NCI-H446 treated with DMSO at 0.1 percent for 48 hours (cell line): Measurements from ENCODE around the gene SRSF6.
"Not testable (repeated sequence)": the region's sequence is repeated elsewhere in the genome, so short reads cannot be mapped to it uniquely, and the experiment has no call there.

Experiments
- DNase-seq: peaks from one replicate; lab custom pipeline; 2025; lab: John Stamatoyannopoulos, UW

The SRSF6 gene

GRCh38 chr20:43457640-43458421 is at the start of gene SRSF6:
SRSF6 (plus strand) TSS chr20:43457896; CDS start chr20:43458034, 138 bp downstream.
- DNase-seq, result peak; percentile 87

- peak; percentile 8 for DNase-seq
Measured at GRCh38 chr20:43408848-43409576, 48.7 kb upstream of the SRSF6 start.

DNA sequence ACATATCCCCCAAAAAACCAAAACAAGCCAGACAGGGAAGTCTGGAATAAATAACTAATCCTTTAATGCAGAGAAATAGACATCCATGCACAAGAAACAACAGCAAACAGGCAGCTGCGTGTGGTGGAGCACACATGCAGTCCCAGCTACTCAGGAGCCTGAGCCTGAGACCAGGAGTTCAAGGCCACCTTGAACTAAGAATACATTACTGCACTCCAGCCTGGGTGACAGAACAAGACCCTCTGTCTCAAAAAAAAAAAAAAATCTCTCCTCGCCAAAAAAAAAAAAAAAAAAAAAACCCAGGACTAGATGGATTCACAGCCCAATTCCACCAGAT is 48.2 kb upstream of the SRSF6 start:
- DNase-seq, result no peak

- no peak for DNase-seq
Measured at GRCh38 chr20:43415661-43416430, 41.9 kb upstream of the SRSF6 start.

DNA sequence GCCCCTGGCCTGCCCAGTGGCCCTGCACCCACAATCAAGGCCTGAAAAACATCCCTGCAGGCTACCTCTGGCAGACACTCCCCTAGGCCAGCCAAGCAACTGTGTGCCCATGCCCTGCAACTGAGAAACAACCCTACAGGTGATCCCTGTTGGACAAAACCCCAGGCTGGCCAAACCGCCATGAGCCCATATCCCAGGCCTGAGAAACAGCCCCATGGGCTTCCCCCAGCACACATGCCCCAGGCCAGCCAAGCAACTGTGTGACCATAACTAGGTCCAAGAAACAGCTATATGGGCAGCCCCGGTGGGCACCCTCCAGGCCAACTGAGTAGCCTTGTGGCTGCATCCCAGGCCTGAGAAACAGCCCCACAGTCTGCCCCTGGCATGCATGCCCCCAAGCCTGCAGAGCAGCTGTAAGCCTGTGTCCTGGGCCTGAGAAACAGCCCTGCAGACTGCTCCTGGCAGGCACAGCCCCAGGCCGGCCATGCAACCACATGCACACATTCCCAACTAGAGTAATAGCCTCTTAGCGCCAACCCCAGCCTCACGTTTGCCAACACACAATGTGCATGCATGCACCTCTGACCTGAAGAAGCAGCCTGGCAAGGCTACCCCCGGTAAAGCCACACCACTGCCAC is 41.0 kb upstream of the SRSF6 start:
- DNase-seq, result no peak

- no peak for DNase-seq
Measured at GRCh38 chr20:43420192-43420591, 37.5 kb upstream of the SRSF6 start.

GRCh38 chr20:43420913-43421312 is 36.8 kb upstream of the SRSF6 start:
- DNase-seq, result not testable (repeated sequence)

GRCh38 chr20:43426172-43426571 is 31.5 kb upstream of the SRSF6 start:
- no peak for DNase-seq

DNA sequence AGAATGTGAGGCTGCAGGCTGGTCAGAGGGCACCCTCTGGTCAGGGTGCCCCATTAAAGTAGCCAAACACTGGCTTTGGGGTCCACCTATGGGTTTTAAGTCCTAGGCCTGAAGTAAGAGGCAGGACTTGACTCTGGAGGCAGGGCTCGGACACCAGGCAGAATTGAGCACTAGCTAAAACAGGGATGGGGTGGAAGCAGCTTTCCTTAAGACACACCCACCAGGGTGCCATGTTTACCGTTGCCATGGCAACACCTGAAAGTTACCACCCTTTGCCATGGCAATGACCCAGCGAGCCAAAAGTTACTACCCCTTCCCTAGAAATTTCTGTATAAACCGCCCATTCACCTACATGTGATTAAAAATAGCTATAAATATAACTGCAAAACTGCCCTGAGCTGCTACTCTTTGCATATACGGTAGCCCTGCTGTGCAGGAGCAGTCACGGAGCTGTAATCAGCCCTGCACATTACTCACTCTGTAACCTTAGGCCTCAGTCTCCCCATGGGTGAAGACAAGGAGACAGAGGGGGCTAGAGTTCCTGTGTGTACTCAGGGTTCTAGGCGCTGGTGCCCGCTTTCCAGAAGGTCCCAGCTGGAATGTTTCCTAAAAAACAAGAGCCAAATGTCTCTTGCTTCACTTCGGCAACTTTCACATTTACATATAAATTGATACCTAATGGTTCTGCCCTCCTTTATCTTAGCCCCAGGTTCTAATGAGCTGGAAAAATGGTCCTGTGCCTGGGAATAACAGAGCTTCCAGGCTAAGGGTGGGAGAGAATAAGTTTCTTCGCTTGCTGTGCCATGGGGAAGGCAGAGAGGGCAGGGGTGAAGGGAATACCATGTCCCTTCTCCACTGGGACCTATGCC is 27.2 kb upstream of the SRSF6 start:
- no peak for DNase-seq

- DNase-seq, result no peak
Measured at GRCh38 chr20:43431134-43431519, 26.6 kb upstream of the SRSF6 start.

GRCh38 chr20:43432498-43432897 is 25.2 kb upstream of the SRSF6 start:
- DNase-seq, result no peak

- DNase-seq, result no peak
Measured at GRCh38 chr20:43433250-43433854, 24.3 kb upstream of the SRSF6 start.

DNA sequence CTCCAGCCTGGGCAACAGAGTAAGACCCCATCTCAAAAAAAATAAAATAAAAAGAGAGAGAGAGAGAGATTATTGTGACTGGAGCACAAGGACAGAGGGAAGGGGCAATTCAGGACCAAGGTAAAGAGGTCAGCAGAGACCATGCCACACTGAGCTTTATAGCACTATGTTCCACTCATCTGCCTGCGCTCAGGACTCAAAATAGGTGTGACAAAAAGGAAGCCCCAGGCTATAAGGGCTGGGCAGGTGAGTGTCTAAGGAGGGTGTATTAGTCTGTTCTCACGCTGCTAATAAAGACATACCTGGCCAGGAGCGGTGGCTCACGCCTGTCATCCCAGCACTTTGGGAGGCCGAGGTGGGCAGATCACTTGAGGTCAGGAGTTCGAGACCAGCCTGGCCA is 23.1 kb upstream of the SRSF6 start:
- no peak for DNase-seq

DNA sequence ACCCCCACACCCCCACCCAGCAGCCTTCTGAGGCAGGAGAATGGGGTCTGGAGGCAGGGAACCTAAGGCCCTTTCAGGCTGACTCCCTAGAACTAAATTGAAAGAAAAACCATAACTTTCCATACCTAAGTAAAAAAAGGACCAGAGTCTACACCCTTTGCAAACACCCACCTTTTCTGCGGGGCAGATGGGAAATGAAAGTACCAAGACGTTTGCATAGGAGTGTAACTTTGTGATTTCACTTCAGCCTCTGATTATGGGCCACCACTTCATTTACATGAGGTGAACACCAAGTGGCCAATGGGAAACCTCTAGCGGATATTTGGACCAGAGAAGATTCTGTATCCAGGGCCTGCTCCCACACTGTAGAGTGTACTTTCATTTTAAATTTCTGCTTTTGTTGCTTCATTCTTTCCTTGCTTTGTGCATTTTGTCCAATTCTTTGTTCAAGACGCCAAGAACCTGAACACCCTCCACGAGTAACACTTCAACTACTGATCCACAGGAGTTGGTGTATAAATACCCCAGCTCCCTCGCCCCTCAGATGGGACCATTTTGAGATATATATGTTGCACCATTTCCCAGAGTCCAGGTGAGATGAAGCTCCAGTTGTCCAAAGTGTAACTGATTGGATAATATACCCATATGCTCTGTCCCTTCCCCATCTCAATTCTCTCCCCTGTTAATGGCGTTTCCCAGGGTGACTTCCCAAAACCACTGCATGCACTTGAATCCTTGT is 18.9 kb upstream of the SRSF6 start:
- DNase-seq, result no peak

- DNase-seq, result no peak
Measured at GRCh38 chr20:43440531-43440930, 17.2 kb upstream of the SRSF6 start.

DNA sequence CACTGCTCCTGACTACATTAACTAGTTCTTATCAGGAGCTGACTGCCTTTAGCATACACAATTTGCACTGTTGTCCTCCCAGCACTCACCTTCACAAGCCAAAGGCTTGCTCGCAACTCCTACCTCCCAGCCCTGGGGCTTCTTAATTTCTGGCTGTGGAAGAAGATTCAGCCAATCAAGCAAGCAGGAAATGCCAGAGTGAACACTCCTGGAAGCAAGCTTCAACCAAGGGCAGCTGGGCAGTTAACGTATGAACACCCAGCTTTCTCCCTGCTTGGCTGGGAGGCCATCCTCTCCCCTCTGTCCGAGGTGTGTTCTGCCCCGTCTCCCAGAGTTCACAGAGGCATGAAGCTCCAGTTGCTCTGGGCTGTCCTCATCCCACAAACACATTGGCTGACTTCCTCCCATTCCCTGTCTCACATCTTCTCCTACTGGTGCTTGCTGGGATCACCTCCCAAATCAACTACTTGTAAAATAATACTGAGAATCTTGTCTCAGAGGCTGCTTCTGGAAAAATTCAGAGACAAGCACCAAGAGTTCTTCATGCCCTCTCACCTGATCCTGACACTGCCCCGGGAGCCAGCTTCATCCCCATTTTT is 15.3 kb upstream of the SRSF6 start:
- DNase-seq, result no peak

GRCh38 chr20:43444107-43444506 is 13.6 kb upstream of the SRSF6 start:
- no peak for DNase-seq

GRCh38 chr20:43446361-43446879 is 11.3 kb upstream of the SRSF6 start:
- DNase-seq, result no peak

DNA sequence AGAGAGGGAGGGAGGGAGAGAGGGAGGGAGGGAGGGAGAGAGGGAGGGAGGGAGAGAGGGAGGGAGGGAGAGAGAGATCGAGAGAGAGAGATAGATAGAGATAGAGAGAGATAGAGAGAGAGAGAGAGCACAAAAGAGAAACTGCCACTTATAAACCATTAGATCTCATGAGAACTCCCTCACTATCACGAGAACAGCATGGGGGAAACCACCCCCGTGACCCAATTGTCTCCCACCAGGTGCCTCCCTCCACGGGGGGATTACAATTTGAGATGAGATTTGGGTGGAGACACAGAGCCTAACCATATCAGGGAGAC is 9.3 kb upstream of the SRSF6 start:
- DNase-seq, result not testable (repeated sequence)
